Measurements from ENCODE around the gene GET3.
"Not testable (repeated sequence)": the region's sequence is repeated elsewhere in the genome, so short reads cannot be mapped to it uniquely, and the experiment has no call there.

The GET3 gene

GRCh38 chr19:12793290-12794195, 56.2 kb downstream of the GET3 start:
- DNase-seq, result peak; percentile 46 to 60

DNA sequence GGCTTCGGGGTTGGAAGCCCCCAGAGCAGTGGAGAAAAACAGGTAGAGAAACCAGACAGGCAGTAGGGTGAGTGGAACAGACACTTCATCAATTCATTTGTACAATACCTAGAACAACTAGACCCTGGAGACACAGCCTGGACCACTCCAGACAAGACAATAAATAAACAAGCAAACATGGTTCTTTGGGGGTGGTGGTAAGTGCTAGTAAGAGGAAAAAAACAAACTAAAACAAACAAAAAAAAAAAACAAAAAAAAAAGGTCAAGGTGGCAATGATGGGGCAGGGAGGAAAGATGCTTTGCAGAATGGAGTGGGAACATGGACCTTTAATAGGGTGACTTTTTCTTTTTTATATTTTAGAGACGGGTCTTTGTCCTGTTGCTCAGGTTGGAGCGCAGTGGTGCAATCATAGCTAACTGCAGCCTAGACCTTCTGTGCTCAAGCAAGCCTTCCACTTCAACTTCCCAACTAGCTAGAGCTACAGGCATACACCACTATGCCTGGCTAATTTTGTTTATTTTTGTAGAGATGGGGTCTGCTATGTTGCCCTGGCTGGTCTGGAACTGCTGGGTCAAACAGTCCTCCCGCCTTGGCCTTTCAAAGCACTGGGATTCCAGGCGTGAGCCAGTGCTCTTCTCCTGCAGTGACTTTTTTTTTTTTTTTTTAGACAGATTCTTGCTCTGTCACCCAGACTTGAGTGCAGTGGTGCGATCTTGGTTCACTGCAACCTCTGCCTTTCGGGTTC, 57.1 kb downstream of the GET3 start:
- DNase-seq, result no peak

GRCh38 chr19:12794971-12795381, 57.7 kb downstream of the GET3 start:
- DNase-seq, result no peak

GRCh38 chr19:12796146-12797071, 59.1 kb downstream of the GET3 start:
- peak; percentile 38 to 42 for DNase-seq

DNA sequence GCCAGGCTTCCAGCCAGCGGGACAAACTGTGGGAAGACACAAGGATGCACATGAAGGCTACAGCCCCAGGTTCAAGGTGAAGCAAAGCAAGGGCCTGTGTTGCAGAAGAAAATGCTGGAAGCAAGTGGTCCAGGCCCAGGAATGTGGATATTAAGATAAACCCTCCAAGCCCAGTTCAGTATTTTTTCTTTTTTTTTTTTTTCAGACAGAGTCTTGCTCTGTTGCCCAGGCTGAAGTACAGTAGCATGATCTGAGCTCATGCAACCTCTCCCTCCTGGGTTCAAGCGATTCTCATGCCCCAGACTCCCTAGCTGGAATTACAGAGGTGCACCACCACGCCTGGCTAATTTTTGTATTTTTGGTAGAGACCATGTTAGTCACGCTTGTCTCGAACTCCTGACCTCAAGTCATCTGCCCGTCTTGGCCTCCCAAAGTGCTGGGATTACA, 59.9 kb downstream of the GET3 start:
- no peak for DNase-seq

GRCh38 chr19:12797607-12798006, 60.3 kb downstream of the GET3 start:
- DNase-seq, result not testable (repeated sequence)
